B cell (primary cell): ENCODE data around the gene TNFSF12. TPM values are rescaled to one million over a fixed set of nuclear protein-coding genes. Genes with fewer than 3 reads are reported as not detected.

Source experiments
- ATAC-seq: fragments of 200-7000 bp; cut with Tn5 transposase; one replicate; pipeline ENCODE4 v1.10.0; 2021; ENCODE audit warnings: low read depth, mild to moderate bottlenecking, moderate number of reproducible peaks, moderate library complexity
- CTCF ChIA-PET: fragments of 350-600 bp; sonication (Branson Sonifier 250); formaldehyde crosslinking; loops from one replicate; lab custom pipeline; 2021; ENCODE audit warnings: antibody characterized with exemption, inconsistent platforms; lab: Charles Lee
- POLR2A ChIA-PET: fragments of 350-600 bp; sonication (Branson Sonifier 250); formaldehyde crosslinking; loops from one replicate; lab custom pipeline; 2021; ENCODE audit warnings: antibody characterized with exemption; lab: Charles Lee
- DNase-seq: peaks from one replicate; pipeline ENCODE4 v3.0.0; 2013
- H2AFZ ChIP-seq: 2 replicates; pipeline ENCODE4 v1.6.1; 2012; ENCODE audit warnings: mild to moderate bottlenecking, low read depth, low read length; ENCODE audit not compliant: insufficient read depth, poor library complexity, severe bottlenecking
- H3K27ac ChIP-seq, 2 donors: 1 replicate in 1 of 2; 2 replicates in 1 of 2; pipeline ENCODE4 v1.5.1; 2012 to 2013; ENCODE audit warnings: low read length in 2 of 2, mild to moderate bottlenecking in 2 of 2, moderate library complexity in 1 of 2
- H3K27me3 ChIP-seq, 4 experiments: fragments of 200-600 bp in 1 of 4; sonication (generic) in 1 of 4; replicated peaks in 1 of 4; 1 replicate in 2 of 4; 2 replicates in 2 of 4; pipeline versions ENCODE4 v1.6.1 to v1.7.0; 2013 to 2016; ENCODE audit warnings: low read length in 3 of 4, mild to moderate bottlenecking in 2 of 4, mixed read lengths in 1 of 4, moderate library complexity in 1 of 4; ENCODE audit not compliant: insufficient read depth in 4 of 4, control insufficient read depth in 3 of 4; ENCODE audit errors: control extremely low read depth in 1 of 4
- H3K36me3 ChIP-seq, 2 experiments: replicated peaks in 1 of 2; 1 replicate in 1 of 2; 2 replicates in 1 of 2; pipeline versions ENCODE4 v1.6.1 to v1.7.1; 2013; ENCODE audit warnings: low read length in 1 of 2; ENCODE audit not compliant: insufficient read depth in 2 of 2, control insufficient read depth in 1 of 2; ENCODE audit errors: control extremely low read depth in 1 of 2, extremely low read depth in 1 of 2
- H3K4me1 ChIP-seq, 2 donors: fragments of 200-600 bp in 1 of 2; sonication (generic) in 1 of 2; 1 replicate in 1 of 2; 2 replicates in 1 of 2; pipeline versions ENCODE4 v1.5.1 to v1.6.1; 2013 to 2017; ENCODE audit warnings: low read length in 2 of 2; ENCODE audit not compliant: control insufficient read depth in 2 of 2, insufficient read depth in 2 of 2
- H3K4me2 ChIP-seq: replicated peaks from 2 replicates; pipeline ENCODE3; 2012; ENCODE audit warnings: mild to moderate bottlenecking, low read depth, low read length; ENCODE audit not compliant: poor library complexity, severe bottlenecking
- H3K4me3 ChIP-seq, 5 experiments: fragments of 200-600 bp in 1 of 5; sonication (generic) in 1 of 5; 1 replicate in 3 of 5; 2 replicates in 2 of 5; pipeline versions ENCODE4 v1.5.1 to v1.7.0; 2011 to 2016; ENCODE audit warnings: low read length in 4 of 5, mild to moderate bottlenecking in 4 of 5, low read depth in 2 of 5, control low read depth in 1 of 5, moderate library complexity in 1 of 5; ENCODE audit not compliant: insufficient read depth in 1 of 5; ENCODE audit errors: control extremely low read depth in 1 of 5, extremely low read depth in 1 of 5
- H3K79me2 ChIP-seq: fragments of 200-600 bp; sonication (generic); one replicate; pipeline ENCODE4 v1.6.0; 2016; ENCODE audit warnings: low read length; ENCODE audit not compliant: control insufficient read depth, insufficient read depth
- H3K9ac ChIP-seq: fragments of 200-600 bp; sonication (generic); 2 replicates; pipeline ENCODE4 v1.6.1; 2017; ENCODE audit warnings: mild to moderate bottlenecking, low read length, moderate library complexity
- H3K9me3 ChIP-seq, 3 donors: one replicate each; pipeline versions ENCODE4 v1.6.1 to v1.7.1; 2013; ENCODE audit warnings: low read length in 2 of 3; ENCODE audit not compliant: control insufficient read depth in 2 of 3, insufficient read depth in 1 of 3; ENCODE audit errors: control extremely low read depth in 1 of 3
- H4K20me1 ChIP-seq: 2 replicates; pipeline ENCODE4 v1.6.0; 2012; ENCODE audit warnings: mild to moderate bottlenecking, low read length; ENCODE audit not compliant: insufficient read depth, control insufficient read depth, poor library complexity, severe bottlenecking
- H3K27ac Mint-ChIP-seq: one replicate; pipeline ENCODE4 v1.8.0; 2021; ENCODE audit warnings: mixed read lengths
- H3K27me3 Mint-ChIP-seq: one replicate; pipeline ENCODE4 v1.8.0; 2021; ENCODE audit warnings: mixed read lengths
- H3K4me1 Mint-ChIP-seq: one replicate; pipeline ENCODE4 v1.8.0; 2021; ENCODE audit warnings: mixed read lengths
- H3K4me3 Mint-ChIP-seq: one replicate; pipeline ENCODE4 v1.8.0; 2021; ENCODE audit warnings: mixed read lengths
- H3K9me3 Mint-ChIP-seq: one replicate; pipeline ENCODE4 v1.8.0; 2022; ENCODE audit warnings: mixed read lengths; ENCODE audit not compliant: insufficient read depth
- EZH2 ChIP-seq: IDR thresholded peaks from 2 replicates; pipeline ENCODE4 v1.6.1; 2012; ENCODE audit warnings: borderline replicate concordance, low read depth, mild to moderate bottlenecking, moderate library complexity, low read length; ENCODE audit not compliant: insufficient read depth, poor library complexity, severe bottlenecking
- WGBS: methylation state at CpG from one replicate; pipeline ENCODE4 v1.1.5; 2013; ENCODE audit warnings: missing lambda C conversion rate; ENCODE audit not compliant: insufficient coverage; 5-methylcytosine and 5-hydroxymethylcytosine counted together
- intact Hi-C: fragments of 100-400 bp; cut with micrococcal nuclease; formaldehyde crosslinking; loops from one replicate; pipeline ENCODE4 v1.10.0; 2022
- polyA plus RNA-seq: library from polyadenylated mRNA; depleted of rRNA; stranded (reverse); fragments of >200 nt; gene quantifications from 2 replicates; pipeline ENCODE4 v1.2.3, GENCODE V29; 2012
- total RNA-seq, 2 donors: library from RNA; stranded (reverse); fragments of 120-200 nt in 1 of 2; gene quantifications; 1 replicate in 1 of 2; 2 replicates in 1 of 2; pipeline versions ENCODE4 v1.2.3 to v1.2.4, GENCODE V29; 2013 to 2022
- TF ChIP-seq, protein P1 (sequence below): fragments of 200-600 bp; IDR thresholded peaks from one replicate; pipeline ENCODE4 v1.8.0; 2022; ENCODE audit warnings: antibody characterized with exemption, mild to moderate bottlenecking

Gene TNFSF12
- total and polyA plus RNA-seq, 2 donors (not counting 1 experiment from before 2014, with no cell fraction given): 40.6 to 53.4 TPM

DNA sequence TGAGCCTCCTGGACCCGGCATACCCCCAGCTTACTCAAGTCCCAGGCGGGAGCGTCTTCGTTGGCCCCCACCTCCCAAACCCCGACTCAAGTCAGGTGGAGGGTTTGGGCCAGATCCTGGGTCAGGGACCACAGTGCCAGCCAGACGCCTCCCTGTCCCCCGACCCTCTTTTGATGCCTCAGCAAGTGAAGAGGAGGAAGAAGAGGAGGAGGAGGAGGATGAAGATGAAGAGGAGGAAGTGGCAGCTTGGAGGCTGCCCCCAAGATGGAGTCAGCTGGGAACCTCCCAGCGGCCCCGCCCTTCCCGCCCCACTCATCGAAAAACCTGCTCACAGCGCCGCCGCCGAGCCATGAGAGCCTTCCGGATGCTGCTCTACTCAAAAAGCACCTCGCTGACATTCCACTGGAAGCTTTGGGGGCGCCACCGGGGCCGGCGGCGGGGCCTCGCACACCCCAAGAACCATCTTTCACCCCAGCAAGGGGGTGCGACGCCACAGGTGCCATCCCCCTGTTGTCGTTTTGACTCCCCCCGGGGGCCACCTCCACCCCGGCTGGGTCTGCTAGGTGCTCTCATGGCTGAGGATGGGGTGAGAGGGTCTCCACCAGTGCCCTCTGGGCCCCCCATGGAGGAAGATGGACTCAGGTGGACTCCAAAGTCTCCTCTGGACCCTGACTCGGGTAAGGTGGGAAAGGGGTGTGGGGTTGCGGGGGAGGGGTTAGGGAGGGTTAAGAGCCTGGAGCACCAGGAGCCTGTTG, 14.4 kb downstream of the TNFSF12 start:
- DNase-seq (peak; percentile 16), ATAC-seq (no peak)
- Mint-ChIP-seq H3K4me3 (peak overlapping the region; percentile 89), H3K27me3 (no peaks in the 10 kb centered on the region), H3K9me3 (no peaks in the 10 kb centered on the region), H3K4me1 (peaks cover 42% of the 10 kb centered on the region), H3K27ac (no peak overlapping the region)
- H3K4me1 ChIP-seq: peaks cover 34 to 49% of the 10 kb centered on the region in 2 donors
- intact Hi-C loops: loop anchor here (5.0 kb wide), 1 partner anchor 326 kb away; the partner anchor contains the start of gene PHF23
- POLR2A ChIA-PET: no interaction called here
- H3K27me3 ChIP-seq: no peaks in the 10 kb centered on the region
- peaks cover 57% of the 10 kb centered on the region for H3K79me2 ChIP-seq
- CTCF ChIA-PET: interaction anchor here (2.9 to 25.0 kb wide), 3 partner anchors 16 to 43 kb away, joined by 10 to 666 read pairs (median 126); partner anchors contain the start of genes SOX15 and TNFSF12
- no peak overlapping the region for H3K27ac ChIP-seq
- peak overlapping the region; percentile 96 for H3K4me2 ChIP-seq
- peak overlapping the region in 1 of 5 experiments; percentile 95 for H3K4me3 ChIP-seq
- no peak overlapping the region for H3K9ac ChIP-seq
- H2AFZ ChIP-seq: no peak overlapping the region
- H3K36me3 ChIP-seq: peaks cover 2 to 40% of the 10 kb centered on the region in 2 experiments
- no peaks in the 10 kb centered on the region for H3K9me3 ChIP-seq
- peaks cover 17% of the 10 kb centered on the region for H4K20me1 ChIP-seq
- TF ChIP-seq, protein P1, sequence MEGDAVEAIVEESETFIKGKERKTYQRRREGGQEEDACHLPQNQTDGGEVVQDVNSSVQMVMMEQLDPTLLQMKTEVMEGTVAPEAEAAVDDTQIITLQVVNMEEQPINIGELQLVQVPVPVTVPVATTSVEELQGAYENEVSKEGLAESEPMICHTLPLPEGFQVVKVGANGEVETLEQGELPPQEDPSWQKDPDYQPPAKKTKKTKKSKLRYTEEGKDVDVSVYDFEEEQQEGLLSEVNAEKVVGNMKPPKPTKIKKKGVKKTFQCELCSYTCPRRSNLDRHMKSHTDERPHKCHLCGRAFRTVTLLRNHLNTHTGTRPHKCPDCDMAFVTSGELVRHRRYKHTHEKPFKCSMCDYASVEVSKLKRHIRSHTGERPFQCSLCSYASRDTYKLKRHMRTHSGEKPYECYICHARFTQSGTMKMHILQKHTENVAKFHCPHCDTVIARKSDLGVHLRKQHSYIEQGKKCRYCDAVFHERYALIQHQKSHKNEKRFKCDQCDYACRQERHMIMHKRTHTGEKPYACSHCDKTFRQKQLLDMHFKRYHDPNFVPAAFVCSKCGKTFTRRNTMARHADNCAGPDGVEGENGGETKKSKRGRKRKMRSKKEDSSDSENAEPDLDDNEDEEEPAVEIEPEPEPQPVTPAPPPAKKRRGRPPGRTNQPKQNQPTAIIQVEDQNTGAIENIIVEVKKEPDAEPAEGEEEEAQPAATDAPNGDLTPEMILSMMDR: no peak
- TF ChIP-seq EZH2: no peak
- 96% methylated on average over 22 of the region's 30 CpGs for WGBS

DNA sequence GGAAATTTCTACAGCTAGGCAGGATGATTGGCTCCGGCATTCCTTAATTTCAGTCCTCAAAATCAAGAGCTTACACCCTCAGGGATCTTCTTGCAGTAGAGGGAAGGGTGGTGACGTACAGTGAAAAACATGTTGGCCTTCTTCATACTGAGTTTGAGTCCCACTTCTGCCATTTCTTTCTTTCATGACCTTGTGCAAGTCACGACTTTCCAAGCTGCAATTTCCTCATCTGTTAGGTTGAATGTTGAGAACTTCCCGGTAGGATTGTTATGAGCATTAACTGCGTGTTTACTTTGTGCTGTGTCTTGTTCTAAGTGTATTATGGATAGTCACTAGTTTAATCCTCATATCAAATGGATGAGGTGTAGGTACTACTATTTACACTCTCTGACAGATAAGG, 20.7 kb downstream of the TNFSF12 start:
- no peaks in the 10 kb centered on the region for H3K9me3 Mint-ChIP-seq
- peak overlapping the region; percentile 28 for H3K27ac Mint-ChIP-seq

More for the DNA sequence above, 20.7 kb downstream of the TNFSF12 start:
- Histone ChIP-seq H3K4me3 (no peak overlapping the region), H4K20me1 (peaks cover 19% of the 10 kb centered on the region), H2AFZ (no peak overlapping the region), H3K4me2 (no peak overlapping the region), H3K79me2 (peaks cover 45% of the 10 kb centered on the region), H3K36me3 (peaks cover 4 to 55% of the 10 kb centered on the region in 2 experiments), H3K27ac (no peak overlapping the region), H3K27me3 (no peaks in the 10 kb centered on the region), H3K9me3 (no peaks in the 10 kb centered on the region), H3K4me1 (peaks cover 12 to 18% of the 10 kb centered on the region in 2 donors), H3K9ac (no peak overlapping the region)
- intact Hi-C loops: no loop called here
- CTCF ChIA-PET: interaction anchor here (0.8 to 2.9 kb wide), 6 partner anchors 9 to 134 kb away, joined by 3 to 18 read pairs (median 6); partner anchors contain the start of gene WRAP53
- Mint-ChIP-seq H3K27me3 (no peaks in the 10 kb centered on the region), H3K4me3 (no peak overlapping the region), H3K4me1 (peaks cover 26% of the 10 kb centered on the region)
- DNase-seq (no peak), ATAC-seq (no peak)
- POLR2A ChIA-PET: interaction anchor here (1.2 kb wide), 1 partner anchor 14 kb away, joined by 5 read pairs; the partner anchor contains the start of gene MPDU1
- 100% methylated on average over 1 of the region's 5 CpGs for WGBS
- TF ChIP-seq EZH2: no peak
- TF ChIP-seq, protein P1: no peak
